DMS53 treated with DMSO at 0.1 percent for 48 hours (cell line): ENCODE results near the gene CIT.
A peak's percentile ranks its signal among the peaks of the same experiment; 100 is the strongest.

ENCODE experiments used
- DNase-seq: peaks from one replicate; lab custom pipeline; 2025; ENCODE audit not compliant: unreplicated experiment; lab: John Stamatoyannopoulos, UW

Gene CIT

DNA sequence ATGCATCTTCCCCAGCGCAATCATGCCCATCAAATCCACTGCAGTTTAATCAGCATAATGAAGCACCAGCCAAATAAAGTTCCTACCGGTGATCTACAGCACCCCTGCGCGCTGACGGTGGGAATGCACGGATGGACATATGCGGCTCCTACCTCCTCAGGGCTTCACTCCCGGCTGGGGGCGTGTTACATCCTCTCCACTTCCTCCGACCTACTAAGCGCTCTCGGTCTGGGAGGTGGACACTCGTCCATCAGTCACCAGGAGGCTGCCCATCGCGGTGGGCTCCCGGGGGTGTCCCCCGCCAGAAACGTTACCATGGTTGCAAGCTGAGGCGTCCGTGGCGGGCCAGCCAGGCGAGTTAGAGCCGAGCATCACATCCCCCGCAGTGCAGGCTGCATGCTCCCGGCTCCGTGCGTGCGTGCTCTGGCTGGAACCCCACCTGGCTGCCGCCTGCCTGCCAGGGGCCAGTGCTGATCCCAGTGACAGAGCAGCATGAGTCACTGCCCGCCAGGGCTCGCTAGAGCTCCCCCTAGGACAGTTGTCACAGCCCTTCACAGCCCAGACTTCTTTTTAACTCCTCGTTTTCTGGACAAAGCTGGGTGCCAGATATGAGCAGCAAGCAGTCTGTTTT, 73.0 kb downstream of the CIT start:
- DNase-seq, result no peak

DNA sequence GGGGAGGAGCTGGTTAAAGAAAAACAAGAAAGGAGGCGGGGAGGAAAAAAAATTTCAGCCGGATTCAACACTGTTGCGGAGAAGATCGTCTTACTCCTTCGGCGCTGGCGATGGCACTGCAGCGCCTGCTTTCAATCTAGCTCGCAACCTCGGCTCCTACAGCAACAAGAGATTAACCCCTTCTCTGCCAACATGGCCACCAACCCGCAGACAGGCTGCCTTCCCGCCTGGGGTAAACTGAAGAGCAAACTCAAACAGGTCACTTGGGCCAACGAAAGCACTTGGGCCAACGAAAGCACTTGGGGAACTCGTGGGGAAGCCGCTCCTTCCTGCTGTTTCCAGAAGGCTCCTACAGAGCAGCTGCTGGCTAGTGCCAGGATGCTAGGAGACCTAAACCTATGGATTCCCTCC, 73.7 kb downstream of the CIT start:
- no peak for DNase-seq

DNA sequence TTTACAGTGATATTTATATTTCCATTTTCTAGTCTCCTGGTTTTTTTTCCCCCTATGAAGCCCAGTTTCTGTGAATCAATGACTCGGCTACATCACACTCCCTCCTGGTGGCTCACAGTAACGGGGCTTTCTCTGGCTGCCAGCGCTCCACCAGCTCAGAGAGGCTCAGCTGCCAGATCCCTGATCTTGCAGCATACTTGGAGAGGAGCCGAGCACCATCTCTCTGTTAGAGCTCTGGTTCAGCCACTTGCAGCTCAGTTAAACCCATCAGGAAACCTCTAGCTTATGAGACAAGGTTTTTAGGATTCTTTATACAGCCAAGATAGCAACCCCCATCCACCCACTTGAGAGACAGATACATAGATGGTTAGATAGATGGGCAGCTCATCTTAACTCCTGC, 74.6 kb downstream of the CIT start:
- DNase-seq, result no peak

DNA sequence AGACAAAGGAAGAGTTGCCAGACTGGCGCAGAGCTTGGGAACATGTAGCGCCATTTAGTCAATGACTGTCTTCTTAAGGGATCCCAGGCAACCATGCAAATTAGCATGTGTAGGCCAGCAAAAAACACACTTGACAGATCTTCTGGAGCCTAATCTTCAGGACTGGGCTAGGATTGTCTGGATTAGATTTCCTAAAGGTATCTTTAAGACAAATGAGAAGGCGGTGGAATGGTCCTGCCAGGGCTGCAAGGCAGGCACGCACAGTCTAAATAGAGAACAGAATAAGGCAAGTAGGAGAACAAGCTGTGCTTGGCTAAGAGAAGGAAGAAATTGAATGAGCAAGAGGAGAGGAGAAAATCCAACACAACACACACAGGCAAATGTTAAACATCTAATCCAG, 80.0 kb downstream of the CIT start:
- DNase-seq, result no peak

DNA sequence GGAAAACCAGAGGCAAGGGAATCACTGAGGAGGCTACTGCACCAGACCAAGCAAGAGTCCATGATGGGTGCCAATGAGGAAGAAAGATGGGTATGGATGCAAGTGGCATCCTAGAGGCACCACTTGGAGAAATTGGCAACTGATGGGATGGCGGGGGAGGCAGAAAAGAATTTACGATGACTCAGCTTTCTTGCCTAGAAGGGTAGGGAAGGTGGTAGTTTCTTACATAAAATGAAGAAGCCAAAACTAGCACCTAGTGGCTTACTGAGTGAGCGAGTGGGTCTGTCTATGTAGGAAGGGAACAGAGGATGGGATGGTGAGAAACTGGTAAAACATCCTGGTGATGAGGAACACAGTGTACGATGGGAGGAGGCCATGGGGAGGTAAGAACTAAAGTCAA, 80.8 kb downstream of the CIT start:
- no peak for DNase-seq

DNA sequence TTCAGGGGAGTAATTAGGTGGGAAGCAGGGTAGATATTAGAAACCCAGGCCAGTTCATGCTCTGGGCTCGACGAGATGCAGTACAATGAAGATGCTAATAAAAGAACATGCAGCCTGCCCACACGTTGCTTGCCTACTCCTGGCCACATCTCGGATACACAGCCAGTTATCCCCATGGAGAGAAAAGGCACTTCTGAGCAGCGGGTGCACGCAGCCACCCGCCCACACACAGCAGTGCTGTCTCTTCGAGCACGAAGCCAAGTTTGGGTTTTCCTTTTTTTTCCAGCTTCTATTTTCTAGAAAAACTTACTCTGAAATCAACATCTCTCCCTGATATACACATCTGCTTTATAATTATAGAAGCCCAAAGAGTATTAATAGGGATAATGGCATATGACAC, 85.7 kb downstream of the CIT start:
- DNase-seq, result no peak

DNA sequence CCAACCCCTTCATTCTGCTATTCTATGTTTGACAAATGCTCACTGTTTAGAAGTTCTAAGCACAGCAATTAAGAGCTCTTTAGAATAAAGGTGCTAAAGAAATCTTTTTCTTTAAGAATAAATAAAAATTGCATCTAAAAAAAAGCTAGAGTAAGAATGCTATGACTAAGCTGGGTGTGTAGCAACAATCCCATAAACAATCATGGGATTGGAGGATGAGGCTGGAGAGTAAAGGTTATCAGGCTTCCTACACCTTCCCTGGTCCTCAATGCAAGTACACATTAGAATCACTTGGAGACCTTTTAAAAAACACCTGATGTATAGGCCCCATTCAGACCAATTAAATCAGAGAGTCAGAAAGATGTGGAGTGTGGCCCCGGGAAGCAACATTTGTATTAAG, 88.3 kb downstream of the CIT start:
- no peak for DNase-seq

DNA sequence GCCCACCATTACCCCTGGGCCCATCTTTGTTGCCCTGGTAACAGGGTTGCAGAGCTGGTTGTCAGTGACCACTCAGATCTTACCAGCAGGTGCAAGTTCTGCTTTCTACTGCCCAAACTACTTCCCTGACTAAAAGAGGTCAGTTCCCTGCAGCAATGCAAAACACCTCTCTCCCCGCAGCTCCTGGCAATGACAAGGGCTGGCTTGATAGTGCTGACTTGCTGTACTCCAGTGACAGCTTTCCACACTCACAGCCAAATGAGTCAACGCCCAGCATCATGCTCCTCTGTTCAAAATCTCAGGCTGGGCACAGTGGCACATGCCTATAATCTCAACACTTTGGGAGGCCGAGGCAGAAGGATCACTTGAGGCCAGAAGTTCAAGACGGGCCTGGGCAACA, 90.6 kb downstream of the CIT start:
- DNase-seq, result no peak

DNA sequence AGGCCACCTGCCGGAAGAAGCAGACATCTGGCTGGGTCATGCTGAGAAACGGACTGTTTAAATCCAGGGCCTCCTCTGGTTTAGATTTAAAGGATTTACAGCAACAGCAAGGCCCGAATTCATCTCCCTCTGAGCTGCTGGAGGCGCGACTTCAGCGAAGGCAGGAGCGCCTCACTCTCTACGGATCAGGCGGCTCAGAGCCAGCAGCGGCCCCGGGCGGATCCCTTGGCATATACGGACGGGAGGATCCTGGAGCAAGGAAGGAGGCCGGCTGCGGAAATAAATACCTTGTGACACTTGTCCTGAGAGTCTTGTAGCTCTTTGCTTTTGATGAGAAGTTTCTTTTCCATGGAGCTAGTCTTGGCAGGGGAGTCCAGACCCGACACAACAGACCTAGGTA, 92.4 kb downstream of the CIT start:
- DNase-seq, result no peak

DNA sequence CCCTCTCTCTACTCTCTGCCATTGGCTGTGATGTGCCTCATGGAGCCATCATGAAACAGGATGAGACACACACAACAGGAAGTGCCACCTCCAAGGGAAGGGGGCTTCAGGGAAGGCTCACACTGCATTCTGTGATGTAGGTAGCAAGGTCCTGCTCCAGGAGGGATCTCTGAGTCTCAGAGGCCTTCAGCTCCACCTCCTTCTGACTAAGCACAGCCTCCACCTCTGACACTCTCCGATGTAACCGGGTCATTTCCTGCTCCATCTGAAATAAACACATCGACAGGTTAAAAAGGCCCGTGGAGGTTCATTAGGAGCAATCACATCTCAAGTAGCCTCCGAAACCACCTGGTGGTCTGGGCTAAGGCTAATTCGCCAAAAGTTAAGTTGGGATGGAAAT, 93.3 kb downstream of the CIT start:
- DNase-seq, result no peak

DNA sequence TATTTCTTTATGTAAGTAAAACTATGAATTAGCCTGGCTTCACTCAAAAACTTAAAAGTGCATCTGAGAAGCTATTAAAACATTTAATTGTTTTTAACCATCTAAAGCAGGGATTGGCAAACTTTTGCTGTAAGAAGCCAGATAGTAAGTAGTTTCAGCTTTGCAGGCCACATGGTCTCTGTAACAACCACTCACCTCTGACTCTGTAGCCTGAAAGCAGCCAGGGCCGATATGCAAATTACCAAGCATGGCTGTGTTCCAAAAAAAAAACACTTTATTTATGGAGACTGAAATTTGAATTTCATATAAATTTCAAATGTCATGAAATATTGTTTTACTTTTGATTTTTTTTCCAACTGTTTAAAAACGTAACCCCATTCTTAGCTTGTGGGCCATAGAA, 95.3 kb downstream of the CIT start:
- no peak for DNase-seq

DNA sequence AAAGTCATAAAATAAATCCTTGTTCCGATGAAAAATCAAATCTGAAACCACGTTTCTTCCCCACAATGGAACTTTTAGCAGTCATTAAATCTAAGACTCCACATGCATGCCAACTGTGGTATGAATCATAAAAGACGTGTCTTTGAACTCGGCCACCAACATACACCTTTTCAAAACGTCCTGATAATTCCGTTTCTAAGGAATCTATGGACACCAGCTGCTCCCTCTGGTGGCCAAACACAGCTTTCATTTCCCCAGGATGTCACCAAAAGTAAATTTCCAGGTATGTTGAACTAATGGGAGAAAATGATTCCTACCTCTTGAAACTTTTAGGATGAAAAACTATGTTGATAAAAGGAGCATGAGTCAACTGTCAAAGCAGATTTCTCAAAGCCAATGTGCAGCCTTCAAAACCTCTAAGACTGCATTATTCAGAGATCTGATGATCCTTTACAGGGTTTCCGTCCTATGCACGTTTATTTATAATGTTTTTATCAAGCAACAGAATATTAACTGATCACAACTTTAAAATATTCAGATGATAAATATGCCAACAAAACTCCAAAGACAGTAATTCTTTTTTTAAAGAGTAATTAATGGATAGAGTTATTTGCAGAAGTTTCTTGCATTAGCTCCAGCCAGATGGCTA, 96.2 kb downstream of the CIT start:
- DNase-seq, result peak; percentile 84

DNA sequence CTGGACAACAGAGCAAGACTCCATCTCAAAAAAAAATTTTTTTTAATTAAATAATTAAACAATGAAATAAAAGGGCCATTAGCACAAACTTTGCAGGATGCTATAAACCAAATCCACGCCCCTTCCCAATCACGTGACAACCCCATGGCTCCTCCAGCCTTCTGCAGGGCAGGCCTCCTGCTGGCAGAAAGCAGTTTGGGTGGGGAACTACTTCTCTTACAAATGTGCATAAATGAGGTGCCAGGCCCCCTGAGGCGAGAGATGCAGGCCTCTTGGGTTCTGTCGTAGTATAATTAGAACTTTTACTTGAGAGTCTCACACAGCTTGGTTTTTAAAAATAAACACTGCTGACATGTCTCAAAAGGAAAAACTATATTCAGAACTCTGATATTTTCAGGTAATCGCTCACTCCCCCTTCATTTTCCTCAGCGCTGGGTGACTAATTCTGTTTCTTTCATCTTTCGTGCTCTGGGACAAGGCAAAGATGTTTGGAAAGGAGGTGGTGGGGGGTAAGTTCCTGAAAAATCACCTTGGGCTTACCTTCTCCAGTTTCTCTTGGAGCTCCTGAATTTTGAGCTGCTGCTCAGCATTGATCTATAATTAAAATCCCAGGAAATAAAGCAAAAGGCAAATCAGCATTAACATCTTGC, 101.7 kb downstream of the CIT start:
- DNase-seq, result no peak

DNA sequence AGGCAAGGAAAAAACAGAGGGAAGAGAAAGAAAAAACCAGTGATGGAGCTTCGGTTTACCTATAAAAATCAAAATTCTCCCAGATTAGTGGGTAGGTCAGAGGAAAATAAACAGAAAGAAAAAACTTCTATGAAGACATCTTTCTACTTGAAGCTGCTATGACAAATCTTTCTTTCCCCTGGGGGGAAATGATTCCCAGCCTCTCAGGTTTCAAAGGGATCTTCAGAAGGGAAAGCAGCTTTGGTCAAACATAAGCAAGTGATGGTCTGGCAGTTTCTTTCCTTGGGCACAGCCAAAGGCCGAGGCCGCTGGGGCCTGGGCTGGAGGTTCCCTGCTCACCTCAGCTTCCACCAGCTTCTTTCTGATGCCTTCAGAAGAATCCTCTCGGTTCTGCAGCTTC, 104.7 kb downstream of the CIT start:
- DNase-seq, result no peak

DNA sequence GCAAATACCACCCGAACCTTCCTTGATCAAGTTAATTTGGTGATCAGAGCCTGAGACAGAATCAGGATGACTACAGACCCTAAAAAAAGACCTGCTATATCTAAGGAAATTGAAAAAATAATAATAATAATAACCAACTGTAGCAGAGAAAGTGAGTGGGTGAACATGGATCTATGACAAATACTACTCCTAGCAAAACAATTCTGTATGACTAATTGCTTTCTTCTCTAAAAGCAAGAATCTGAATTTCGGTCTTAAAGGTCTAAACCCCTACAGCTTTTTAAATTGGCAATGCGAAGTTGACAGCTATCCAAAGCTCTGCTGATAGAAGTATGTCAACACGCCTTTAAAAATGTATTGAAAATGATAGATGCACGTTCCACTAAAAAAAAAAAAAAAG, 107.0 kb downstream of the CIT start:
- no peak for DNase-seq

DNA sequence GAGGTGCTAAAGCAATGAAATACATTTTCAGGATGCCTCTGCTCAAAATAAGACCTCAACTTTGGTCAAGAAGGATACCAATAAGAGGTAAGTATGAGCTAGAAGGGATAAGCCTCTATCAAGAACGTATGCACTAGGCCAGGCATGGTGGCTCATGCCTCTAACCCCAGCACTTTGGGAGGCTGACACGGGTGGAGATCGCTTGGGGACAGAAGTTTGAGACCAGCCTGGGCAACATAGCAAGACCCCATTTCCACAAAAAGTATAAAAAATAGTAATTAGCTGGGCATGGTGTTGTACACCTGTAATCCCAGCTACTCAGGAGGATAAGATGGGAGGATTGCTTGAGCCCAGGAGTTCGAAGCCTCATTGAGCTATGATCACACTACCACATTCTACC, 114.5 kb downstream of the CIT start:
- DNase-seq, result no peak

DNA sequence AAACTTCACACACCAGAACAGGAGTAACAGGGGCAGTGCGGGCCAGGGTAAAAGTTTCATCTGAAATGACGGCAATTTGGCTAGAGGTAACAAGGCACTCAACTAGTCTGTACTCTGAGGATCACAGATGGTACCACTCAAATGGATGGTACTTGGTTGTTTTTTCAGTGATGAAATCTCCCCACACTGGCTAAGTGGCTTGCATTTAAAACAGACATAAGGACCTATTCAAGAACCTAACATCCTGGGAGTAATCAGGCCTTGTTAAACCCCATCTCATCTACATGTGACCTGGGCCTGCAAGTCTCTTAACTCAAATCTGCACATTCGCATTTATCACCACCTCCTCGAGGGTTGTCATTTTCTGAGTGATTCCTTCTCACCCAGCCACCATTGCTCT, 118.4 kb downstream of the CIT start:
- DNase-seq, result no peak

DNA sequence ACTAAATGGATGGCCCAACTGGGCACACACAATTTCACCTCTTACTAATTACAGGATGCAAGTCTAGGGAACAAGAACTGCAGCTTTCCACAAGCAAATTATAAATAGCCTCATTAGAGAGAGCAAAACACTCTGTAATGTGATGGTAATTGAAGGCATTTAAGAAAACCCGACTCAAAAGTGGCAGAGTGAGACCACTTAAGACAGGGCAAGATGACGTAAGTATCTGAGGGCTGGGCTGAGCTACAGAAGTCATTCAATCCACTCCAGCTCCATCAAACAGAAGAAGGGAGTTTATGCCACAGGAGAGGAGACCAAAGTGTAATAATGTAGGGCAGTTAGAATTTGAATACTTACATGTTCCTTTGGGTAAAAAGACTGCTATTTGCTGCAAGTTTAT, 118.9 kb downstream of the CIT start:
- DNase-seq, result no peak

DNA sequence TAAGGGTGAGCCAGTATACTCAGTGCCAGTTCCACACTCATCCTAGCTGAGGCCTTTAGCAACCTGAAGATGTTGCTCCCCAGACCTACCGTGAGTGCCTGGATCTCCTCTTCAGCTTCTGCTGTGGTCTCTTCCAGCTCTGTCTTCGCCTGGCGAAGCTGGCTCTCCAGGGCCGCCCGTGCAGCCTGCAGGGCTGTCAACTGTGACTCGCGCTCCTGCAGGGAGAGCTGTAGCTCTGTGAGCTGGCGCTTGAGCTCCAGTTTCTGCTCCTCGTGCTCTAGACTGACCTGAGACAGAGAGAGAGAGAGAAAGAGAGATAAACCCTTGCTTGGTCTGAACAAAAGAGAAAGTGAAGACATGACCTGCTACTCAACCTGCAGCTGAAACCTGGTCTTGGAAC, 125.2 kb downstream of the CIT start:
- DNase-seq, result no peak

DNA sequence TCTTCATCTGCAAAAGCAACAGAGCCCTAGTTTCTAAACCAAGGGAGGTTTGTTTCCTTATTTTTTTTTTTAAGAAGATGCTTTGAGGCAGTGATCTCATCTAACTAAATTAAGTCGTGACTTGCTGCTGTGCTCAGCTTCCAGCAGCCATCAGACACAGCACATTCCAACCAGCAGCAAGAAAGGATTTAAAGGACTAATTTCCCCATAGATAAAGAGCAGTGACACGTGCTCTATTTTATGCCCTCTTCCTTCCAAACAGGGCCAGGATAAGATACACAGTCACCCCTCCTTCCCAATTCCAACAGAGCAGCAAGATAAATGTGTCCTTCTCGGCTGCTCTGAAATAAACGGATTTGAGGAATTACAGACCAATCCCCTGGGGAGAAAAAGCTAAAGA, 127.5 kb downstream of the CIT start:
- no peak for DNase-seq

DNA sequence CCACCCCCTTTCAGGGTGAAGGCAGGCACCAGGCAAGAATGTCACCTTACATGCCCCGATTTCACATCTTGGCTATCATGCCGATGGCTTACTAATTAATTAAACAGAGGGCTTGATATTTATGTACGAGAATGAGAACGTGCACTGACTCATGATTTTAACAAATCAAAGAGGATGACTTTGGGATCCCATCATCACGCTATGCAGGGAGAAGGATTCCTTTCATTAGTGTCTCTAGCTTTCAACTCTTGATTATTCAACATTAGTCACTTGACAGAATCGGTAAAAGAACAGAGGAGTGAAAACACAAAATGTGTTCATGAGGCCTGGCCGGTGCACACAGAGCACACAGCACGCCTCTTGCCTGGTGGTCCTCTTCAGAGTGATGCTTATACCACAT, 128.6 kb downstream of the CIT start:
- no peak for DNase-seq

DNA sequence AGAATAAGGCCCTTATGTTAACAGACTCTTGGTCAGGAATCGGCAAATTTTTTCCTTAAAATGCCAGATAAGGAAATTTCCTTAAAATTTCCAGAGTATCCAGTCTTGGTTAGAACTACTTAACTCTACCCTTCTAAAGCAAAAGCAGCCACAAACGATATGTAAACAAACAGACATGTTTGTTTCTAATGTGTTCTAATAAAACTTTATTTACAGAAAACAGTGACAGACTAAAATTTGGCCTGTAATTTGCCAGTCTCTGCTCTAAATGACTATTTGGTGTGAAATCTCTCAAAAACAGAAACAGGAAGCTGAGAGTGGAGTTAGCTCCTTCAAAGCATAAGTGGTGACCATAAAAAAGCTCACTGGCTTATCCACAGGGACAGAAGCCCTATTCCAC, 131.0 kb downstream of the CIT start:
- DNase-seq, result no peak
